ENCODE data around the gene AS3MT.
"Not testable (repeated sequence)": the region's sequence is repeated elsewhere in the genome, so short reads cannot be mapped to it uniquely, and the experiment has no call there.

The AS3MT gene

GRCh38 chr10:102923601-102924000, 54.3 kb downstream of the AS3MT start:
- DNase-seq = no peak

- DNase-seq = no peak
Measured at GRCh38 chr10:102926842-102927241, 57.6 kb downstream of the AS3MT start.

- no peak for DNase-seq
Measured at GRCh38 chr10:102927311-102928010, 58.2 kb downstream of the AS3MT start.

GRCh38 chr10:102928442-102928841, 59.2 kb downstream of the AS3MT start:
- DNase-seq = not testable (repeated sequence)

- DNase-seq = no peak
Measured at GRCh38 chr10:102930720-102931119, 61.5 kb downstream of the AS3MT start.

- DNase-seq = no peak
Measured at GRCh38 chr10:102931643-102932042, 62.4 kb downstream of the AS3MT start.

GRCh38 chr10:102935505-102935904, 66.2 kb downstream of the AS3MT start:
- no peak for DNase-seq

- no peak for DNase-seq
Measured at GRCh38 chr10:102935939-102936605, 66.8 kb downstream of the AS3MT start.

GRCh38 chr10:102941401-102941800, 72.1 kb downstream of the AS3MT start:
- no peak for DNase-seq

- no peak for DNase-seq
Measured at GRCh38 chr10:102945449-102945848, 76.2 kb downstream of the AS3MT start.

- no peak for DNase-seq
Measured at GRCh38 chr10:102945962-102946361, 76.7 kb downstream of the AS3MT start.

- no peak for DNase-seq
Measured at GRCh38 chr10:102946992-102947391, 77.7 kb downstream of the AS3MT start.

- DNase-seq = no peak
Measured at GRCh38 chr10:102948176-102948575, 78.9 kb downstream of the AS3MT start.

GRCh38 chr10:102948786-102949185, 79.5 kb downstream of the AS3MT start:
- DNase-seq = no peak

GRCh38 chr10:102949916-102950315, 80.6 kb downstream of the AS3MT start:
- DNase-seq = no peak

GRCh38 chr10:102951316-102951715, 82.0 kb downstream of the AS3MT start:
- DNase-seq = no peak
